GM12891 (cell line): ENCODE measurements around the gene KRT27.

Experiments
- POLR2A ChIP-seq: IDR thresholded peaks from 2 replicates; pipeline ENCODE4 v1.6.1; 2011; ENCODE audit warnings: low read depth, low read length, control low read depth
- POLR2AphosphoS5 ChIP-seq: IDR thresholded peaks from 2 replicates; pipeline ENCODE4 v1.6.1; 2011; ENCODE audit warnings: low read depth, low read length, control low read depth

GRCh38 chr17:40772101-40772500, 10.2 kb downstream of the KRT27 start, which contains the start of gene KRT26:
- TF ChIP-seq POLR2A (no peak), POLR2AphosphoS5 (no peak)
